GM12878 (cell line): Measurements from ENCODE around the gene SLC66A1. TPM values are rescaled to one million over a fixed set of nuclear protein-coding genes. Genes with fewer than 3 reads are reported as not detected.
"Not testable (repeated sequence)": the region's sequence is repeated elsewhere in the genome, so short reads cannot be mapped to it uniquely, and the experiment has no call there.

Source experiments
- ATAC-seq: fragments of 200-7000 bp; cut with Tn5 transposase; 3 replicates; pipeline ENCODE4 v1.9.1; 2020; ENCODE audit warnings: mild to moderate bottlenecking, moderate library complexity
- BruUV-seq: library from RNA; stranded (reverse); fragments of 400-500 nt; replicated peaks from 2 replicates; lab custom pipeline; 2021; lab: Mats Ljungman, UMichigan
- CTCF ChIA-PET: fragments of 300-600 bp; sonication (Branson Sonifier 250); formaldehyde crosslinking; extraction: SDS; loops from one replicate; lab custom pipeline; 2021; ENCODE audit warnings: inconsistent platforms; lab: Yijun Ruan, JAX
- POLR2A ChIA-PET: fragments of 350-600 bp; formaldehyde crosslinking; extraction: SDS; loops from one replicate; lab custom pipeline; 2021; ENCODE audit warnings: inconsistent platforms; lab: Charles Lee
- RAD21 ChIA-PET: fragments of 300-600 bp; sonication (Branson Sonifier 250); formaldehyde crosslinking; loops from one replicate; lab custom pipeline; 2023; ENCODE audit warnings: antibody characterized with exemption; ENCODE audit not compliant: unreplicated experiment; lab: Charles Lee
- SMC1A ChIA-PET: fragments of 300-600 bp; sonication (Branson Sonifier 250); formaldehyde crosslinking; loops from one replicate; lab custom pipeline; 2023; ENCODE audit not compliant: unreplicated experiment, uncharacterized antibody; lab: Charles Lee
- DNase-seq: peaks from one replicate; pipeline ENCODE4 v3.0.0-alpha.2; 2011; ENCODE audit warnings: low read depth, low spot score
- FAIRE-seq: peaks from 3 replicates; lab custom pipeline; 2011; peaks lifted over from hg19 to GRCh38; lab: Jason Lieb, UNC
- H2AFZ ChIP-seq: 2 replicates; pipeline ENCODE4 v1.6.0; 2011; ENCODE audit warnings: low read depth, low read length, control low read depth; ENCODE audit not compliant: control insufficient read depth
- H3K27ac ChIP-seq: 2 replicates; pipeline ENCODE4 v1.5.1; 2011; ENCODE audit warnings: control low read depth; ENCODE audit not compliant: control insufficient read depth, insufficient read depth
- H3K27me3 ChIP-seq, 2 experiments: replicated peaks in 1 of 2; 2 replicates each; pipeline versions ENCODE4 v1.6.0 to v1.6.1; 2011; ENCODE audit warnings: low read length in 1 of 2; ENCODE audit not compliant: control insufficient read depth in 2 of 2, insufficient read depth in 2 of 2
- H3K36me3 ChIP-seq, 2 experiments: 2 replicates each; pipeline ENCODE4 v1.5.1; 2011; ENCODE audit warnings: low read length in 1 of 2; ENCODE audit not compliant: control insufficient read depth in 2 of 2, insufficient read depth in 2 of 2
- H3K4me1 ChIP-seq: 2 replicates; pipeline ENCODE4 v1.6.1; 2011; ENCODE audit warnings: mild to moderate bottlenecking, low read length, moderate library complexity, mixed read lengths; ENCODE audit not compliant: control insufficient read depth, insufficient read depth
- H3K4me2 ChIP-seq: 2 replicates; pipeline ENCODE4 v1.6.0; 2011; ENCODE audit warnings: control low read depth; ENCODE audit not compliant: control insufficient read depth, insufficient read depth
- H3K4me3 ChIP-seq: fragments of 200-600 bp; sonication (generic); 2 replicates; pipeline ENCODE4 v1.5.1; 2016
- H3K79me2 ChIP-seq: 2 replicates; pipeline ENCODE4 v1.6.0; 2011; ENCODE audit warnings: low read length; ENCODE audit not compliant: control insufficient read depth, insufficient read depth
- H3K9ac ChIP-seq: 2 replicates; pipeline ENCODE4 v1.8.0; 2011; ENCODE audit warnings: low read length, control low read depth, mixed read lengths; ENCODE audit not compliant: control insufficient read depth, insufficient read depth
- H3K9me3 ChIP-seq: replicated peaks from 3 replicates; pipeline ENCODE4 v1.5.1; 2011; ENCODE audit warnings: mild to moderate bottlenecking, low read length; ENCODE audit not compliant: control insufficient read depth, insufficient read depth
- H4K20me1 ChIP-seq: 2 replicates; pipeline ENCODE4 v1.6.0; 2011; ENCODE audit not compliant: control insufficient read depth, insufficient read depth
- CBX5 ChIP-seq: sonication (generic); IDR thresholded peaks from 2 replicates; pipeline ENCODE4 v1.6.1; 2016; ENCODE audit warnings: low read depth, moderate library complexity, mild to moderate bottlenecking, inconsistent platforms
- HDAC6 ChIP-seq: fragments of 200-600 bp; sonication (generic); IDR thresholded peaks from one replicate; pipeline ENCODE4 v1.8.0; 2017; ENCODE audit warnings: antibody characterized with exemption; ENCODE audit not compliant: unreplicated experiment
- MAX ChIP-seq: IDR thresholded peaks from 2 replicates; pipeline ENCODE4 v1.6.1; 2012; ENCODE audit warnings: low read depth, low read length, improper control_type of control experiment
- MEF2A ChIP-seq: IDR thresholded peaks from 2 replicates; pipeline ENCODE4 v1.6.1; 2011; ENCODE audit warnings: low read depth, mild to moderate bottlenecking, low read length, moderate library complexity; ENCODE audit not compliant: insufficient read depth
- RELA ChIP-seq: fragments of 450-650 bp; IDR thresholded peaks from 2 replicates; pipeline ENCODE4 v1.8.0; 2014; ENCODE audit warnings: borderline replicate concordance; ENCODE audit not compliant: partially characterized antibody
- SMARCA5 ChIP-seq: fragments of 450-650 bp; IDR thresholded peaks from 2 replicates; pipeline ENCODE4 v1.6.1; 2017; ENCODE audit warnings: mild to moderate bottlenecking
- WGBS: methylation state at CpG from one replicate; pipeline ENCODE4 v1.1.6; 2016; ENCODE audit warnings: low lambda C conversion rate; ENCODE audit not compliant: insufficient replicate concordance, insufficient coverage; ENCODE audit errors: missing lambda C conversion rate; 5-methylcytosine and 5-hydroxymethylcytosine counted together
- in situ Hi-C: fragments of 300-500 bp; cut with MboI; formaldehyde crosslinking; loops from 9 replicates; pipeline ENCODE4 v1.14.3; 2018; ENCODE audit warnings: mixed read lengths
- intact Hi-C: fragments of 100-400 bp; cut with micrococcal nuclease; formaldehyde crosslinking; loops from one replicate; pipeline ENCODE4 v1.14.2; 2022; ENCODE audit not compliant: unreplicated experiment
- polyA plus RNA-seq, 11 experiments: library from polyadenylated mRNA; depleted of rRNA in 4 of 11; unstranded in 6 of 11; stranded (reverse) in 5 of 11; fragments of >200 nt; fragmentation: Nextera tagmentation in 4 of 11; fragmentation: Illumina TruSeq in 1 of 11; extraction: Ambion mirVana in 4 of 11; extraction: Trizol in 1 of 11; gene quantifications; 1 replicate in 1 of 11; 2 replicates in 10 of 11; pipeline versions ENCODE4 v1.2.1 to v1.2.3, GENCODE V29; 2011 to 2016; ENCODE audit warnings: inconsistent platforms in 2 of 11, missing spikeins in 2 of 11, low read depth in 1 of 11
- total RNA-seq, 4 experiments: library from RNA; depleted of rRNA in 3 of 4; stranded (reverse); fragments of >200 nt in 3 of 4; fragmentation: Illumina TruSeq in 1 of 4; extraction: Trizol in 1 of 4; gene quantifications; 2 replicates each; pipeline versions ENCODE4 v1.2.1 to v1.2.3, GENCODE V29; 2013 to 2021

SLC66A1 gene
- total and polyA plus RNA-seq, 10 of the 15 experiments (the other 5 are each of a cell fraction or from before 2014, with no cell fraction given) = 0.58 to 22.0 (median 10.2) TPM

GRCh38 chr1:19294638-19295037, 17.5 kb upstream of the SLC66A1 start:
- no TSS peak for BruUV-seq
- FAIRE-seq (no peak), DNase-seq (no peak), ATAC-seq (no peak)
- ChIA-PET POLR2A (no interaction called here), RAD21 (no interaction called here), CTCF (no interaction called here), SMC1A (no interaction called here)
- H3K9me3 ChIP-seq = peaks cover 13% of the 10 kb centered on the region
- H3K27me3 ChIP-seq = no peaks in the 10 kb centered on the region
- no peak overlapping the region for H3K27ac ChIP-seq
- H3K4me1 ChIP-seq = no peaks in the 10 kb centered on the region
- no peak overlapping the region for H3K4me2 ChIP-seq
- H3K4me3 ChIP-seq = no peak overlapping the region
- in situ Hi-C loops = no loop called here
- TF ChIP-seq SMARCA5 (no peak), MEF2A (no peak), CBX5 (peak; percentile 57; the same call in 1 of the 2 replicates)
- WGBS = 81% methylated on average over 2 of the region's 2 CpGs
- H3K79me2 ChIP-seq = no peaks in the 10 kb centered on the region
- intact Hi-C loops = no loop called here
- H3K9ac ChIP-seq = no peak overlapping the region
- H4K20me1 ChIP-seq = no peaks in the 10 kb centered on the region
- no peak overlapping the region for H2AFZ ChIP-seq
- no peaks in the 10 kb centered on the region for H3K36me3 ChIP-seq

- no TSS peak for BruUV-seq
- H3K79me2 ChIP-seq = no peaks in the 10 kb centered on the region
- ChIA-PET POLR2A (no interaction called here), CTCF (no interaction called here), SMC1A (no interaction called here), RAD21 (no interaction called here)
- no peak overlapping the region for H2AFZ ChIP-seq
- no peaks in the 10 kb centered on the region for H3K27me3 ChIP-seq
- no peak overlapping the region for H3K9ac ChIP-seq
- no peak overlapping the region for H3K4me3 ChIP-seq
- in situ Hi-C loops (no loop called here), intact Hi-C loops (no loop called here)
- ATAC-seq (no peak), DNase-seq (no peak), FAIRE-seq (no peak)
- 100% methylated on average over 2 of the region's 2 CpGs for WGBS
- H3K4me1 ChIP-seq = no peaks in the 10 kb centered on the region
- TF ChIP-seq HDAC6 (no peak), MAX (no peak), RELA (no peak)
- H3K9me3 ChIP-seq = peaks cover 6% of the 10 kb centered on the region; the same call in 2 of the 3 replicates
- H3K4me2 ChIP-seq = no peak overlapping the region
- H3K27ac ChIP-seq = no peak overlapping the region
- H3K36me3 ChIP-seq = peaks cover 0 to 2% of the 10 kb centered on the region in 2 experiments; a peak in 1 of 4 replicates
- no peaks in the 10 kb centered on the region for H4K20me1 ChIP-seq
Observed at GRCh38 chr1:19300211-19300610, 11.9 kb upstream of the SLC66A1 start.

- H3K9ac ChIP-seq, H3K27me3 ChIP-seq, FAIRE-seq, POLR2A ChIA-PET, BruUV-seq, intact Hi-C loops, H2AFZ ChIP-seq, H3K79me2 ChIP-seq, DNase-seq, H3K36me3 ChIP-seq, H3K4me2 ChIP-seq, H3K4me1 ChIP-seq, in situ Hi-C loops, RAD21 ChIA-PET, H3K4me3 ChIP-seq, H3K9me3 ChIP-seq, H3K27ac ChIP-seq, H4K20me1 ChIP-seq, ATAC-seq, SMC1A ChIA-PET: not testable (repeated sequence)
- CTCF ChIA-PET = interaction anchor here (0.8 kb wide), 1 partner anchor 37 kb away, joined by 3 read pairs; no protein-coding TSS in a partner anchor
- 98% methylated on average over 10 of the region's 10 CpGs for WGBS
Observed at GRCh38 chr1:19304081-19304480, 8.0 kb upstream of the SLC66A1 start.
